Astrocyte of the cerebellum (primary cell): ENCODE measurements around the gene GATM.

Experiments used
- DNase-seq: peaks from one replicate; pipeline ENCODE4 v3.0.0-alpha.2; 2011; ENCODE audit warnings: low read depth
- H3K4me3 ChIP-seq: 2 replicates; pipeline ENCODE4 v1.5.1; 2011; ENCODE audit warnings: mild to moderate bottlenecking, low read depth, low read length, moderate library complexity
- CTCF ChIP-seq: IDR thresholded peaks from 2 replicates; pipeline ENCODE4 v1.5.1; 2012; ENCODE audit warnings: low read length, low read depth, moderate library complexity, mild to moderate bottlenecking; ENCODE audit errors: missing control alignments
- in situ Hi-C: cut with HindIII; loops from 2 replicates; pipeline ENCODE4 v1.10.0; 2017; ENCODE audit warnings: low sequenced_read_pairs

GATM gene

GRCh38 chr15:45363334-45363733, 15.0 kb downstream of the GATM start:
- DNase-seq: no peak
- TF ChIP-seq CTCF: no peak
- no peak overlapping the region for H3K4me3 ChIP-seq
- in situ Hi-C loops: no loop called here

GRCh38 chr15:45362419-45362818, 15.9 kb downstream of the GATM start:
- no peak overlapping the region for H3K4me3 ChIP-seq
- TF ChIP-seq CTCF: no peak
- in situ Hi-C loops: no loop called here
- DNase-seq: no peak

GRCh38 chr15:45361878-45362277, 16.5 kb downstream of the GATM start:
- no peak for TF ChIP-seq CTCF
- in situ Hi-C loops: no loop called here
- H3K4me3 ChIP-seq: no peak overlapping the region
- DNase-seq: no peak

- no peak for TF ChIP-seq CTCF
- in situ Hi-C loops: no loop called here
- no peak for DNase-seq
- H3K4me3 ChIP-seq: no peak overlapping the region
These were observed 22.5 kb downstream of the GATM start for GRCh38 chr15:45355860-45356259.

GRCh38 chr15:45354711-45355110, 23.6 kb downstream of the GATM start:
- TF ChIP-seq CTCF: no peak
- no peak overlapping the region for H3K4me3 ChIP-seq
- in situ Hi-C loops: no loop called here
- DNase-seq: no peak

GRCh38 chr15:45351227-45351626, 27.1 kb downstream of the GATM start:
- H3K4me3 ChIP-seq: no peak overlapping the region
- TF ChIP-seq CTCF: no peak
- in situ Hi-C loops: no loop called here
- no peak for DNase-seq

GRCh38 chr15:45349623-45350022, 28.7 kb downstream of the GATM start:
- TF ChIP-seq CTCF: no peak
- H3K4me3 ChIP-seq: no peak overlapping the region
- DNase-seq: no peak
- in situ Hi-C loops: no loop called here
